Endothelial cell of umbilical vein (primary cell): ENCODE measurements around the gene EGLN1.

ENCODE experiments used
- CTCF ChIP-seq, 2 donors: IDR thresholded peaks; 1 replicate in 1 of 2; 2 replicates in 1 of 2; pipeline ENCODE4 v1.5.1; 2011; ENCODE audit warnings: low read length in 2 of 2, mild to moderate bottlenecking in 2 of 2, moderate library complexity in 2 of 2, control low read depth in 1 of 2, inconsistent platforms in 1 of 2, low read depth in 1 of 2; ENCODE audit not compliant: insufficient read depth in 1 of 2; ENCODE audit errors: extremely low read depth in 1 of 2
- EZH2 ChIP-seq: IDR thresholded peaks from 2 replicates; pipeline ENCODE4 v1.6.1; 2012; ENCODE audit warnings: borderline replicate concordance, low read depth, mild to moderate bottlenecking, moderate library complexity, low read length, inconsistent platforms; ENCODE audit not compliant: severe bottlenecking
- FOS ChIP-seq: IDR thresholded peaks from 2 replicates; pipeline ENCODE4 v1.6.1; 2011; ENCODE audit warnings: mild to moderate bottlenecking, low read length, moderate library complexity, borderline replicate concordance; ENCODE audit not compliant: insufficient read depth
- JUN ChIP-seq: IDR thresholded peaks from 2 replicates; pipeline ENCODE4 v1.6.1; 2011; ENCODE audit warnings: borderline replicate concordance, low read depth; ENCODE audit not compliant: insufficient read length, insufficient read depth
- MAX ChIP-seq: IDR thresholded peaks from 2 replicates; pipeline ENCODE4 v1.6.1; 2011; ENCODE audit not compliant: insufficient read depth, insufficient read length
- MYC ChIP-seq: IDR thresholded peaks from one replicate; pipeline ENCODE4 v1.6.1; 2011; ENCODE audit warnings: mild to moderate bottlenecking, low read depth, low read length
- POLR2A ChIP-seq: IDR thresholded peaks from 2 replicates; pipeline ENCODE4 v1.6.1; 2012; ENCODE audit warnings: low read depth, mild to moderate bottlenecking, control low read depth, low read length
- POLR2AphosphoS5 ChIP-seq: IDR thresholded peaks from 2 replicates; pipeline ENCODE4 v1.6.1; 2012; ENCODE audit warnings: low read depth, mild to moderate bottlenecking, control low read depth, low read length, moderate library complexity; ENCODE audit not compliant: insufficient read depth

DNA sequence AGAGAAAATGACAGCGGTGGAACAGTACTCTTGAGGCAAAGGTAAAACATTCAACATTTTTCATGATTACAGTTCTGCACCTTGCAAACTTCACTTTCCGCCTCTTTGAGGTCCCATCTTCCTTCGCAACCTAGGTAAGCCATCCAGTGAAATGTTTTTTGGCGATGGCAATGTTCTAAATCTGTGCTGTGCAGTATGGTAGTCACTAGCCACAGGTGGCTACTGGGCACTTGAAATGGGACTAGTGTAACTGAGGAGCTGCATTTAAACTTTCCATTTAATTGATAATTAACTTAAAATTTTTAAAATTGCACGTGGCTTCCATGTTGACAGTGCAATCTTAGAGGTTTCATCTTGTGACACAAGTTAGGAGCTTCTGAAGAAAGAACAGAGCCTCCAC, 97.4 kb downstream of the EGLN1 start:
- TF ChIP-seq CTCF (IDR thresholded peaks at IDR 0.05; ENCODE audit: extremely low read depth in 1 of 2, insufficient read depth in 1 of 2, low read depth in 1 of 2, low read length in 2 of 2) = no peak
- TF ChIP-seq EZH2 = no peak
- no peak for TF ChIP-seq MAX
- TF ChIP-seq POLR2A = no peak
- no peak for TF ChIP-seq POLR2AphosphoS5
- no peak for TF ChIP-seq FOS
- no peak for TF ChIP-seq MYC
- TF ChIP-seq JUN = no peak
